Small intestine (tissue), 7 donors: ENCODE results near the gene RBM25. TPM values are rescaled to one million over a fixed set of nuclear protein-coding genes. Genes with fewer than 3 reads are reported as not detected.

Experiments
- DNase-seq, 2 donors: peaks; one replicate each; pipeline versions ENCODE4 v3.0.0 to v3.0.0-alpha.2; 2013
- FAIRE-seq: peaks from 2 replicates; lab custom pipeline; 2012; peaks lifted over from hg19 to GRCh38; lab: Jason Lieb, UNC
- H3K27ac ChIP-seq, 3 donors: one replicate each; pipeline ENCODE4 v1.5.1; 2013; ENCODE audit warnings: low read length in 2 of 3, mild to moderate bottlenecking in 2 of 3, control low read depth in 1 of 3, inconsistent platforms in 1 of 3, low read depth in 1 of 3, moderate library complexity in 1 of 3
- H3K27me3 ChIP-seq, 3 donors: one replicate each; pipeline ENCODE4 v1.6.1; 2013; ENCODE audit warnings: low read length in 3 of 3, inconsistent platforms in 1 of 3; ENCODE audit not compliant: control insufficient read depth in 3 of 3, insufficient read depth in 3 of 3
- H3K36me3 ChIP-seq, 3 donors: one replicate each; pipeline ENCODE4 v1.6.1; 2013; ENCODE audit warnings: low read length in 3 of 3, inconsistent platforms in 1 of 3, low read depth in 1 of 3, mild to moderate bottlenecking in 1 of 3, moderate library complexity in 1 of 3; ENCODE audit not compliant: control insufficient read depth in 3 of 3, insufficient read depth in 2 of 3
- H3K4me1 ChIP-seq, 3 donors: one replicate each; pipeline ENCODE4 v1.6.1; 2013; ENCODE audit warnings: low read length in 2 of 3, inconsistent platforms in 1 of 3, low read depth in 1 of 3, mild to moderate bottlenecking in 1 of 3, moderate library complexity in 1 of 3; ENCODE audit not compliant: control insufficient read depth in 3 of 3, insufficient read depth in 2 of 3
- H3K4me3 ChIP-seq, 3 donors: one replicate each; pipeline ENCODE4 v1.5.1; 2013; ENCODE audit warnings: low read length in 3 of 3, control low read depth in 1 of 3, inconsistent platforms in 1 of 3, low read depth in 1 of 3, mild to moderate bottlenecking in 1 of 3, moderate library complexity in 1 of 3
- H3K9me3 ChIP-seq, 2 donors: one replicate each; pipeline ENCODE4 v1.6.1; 2013; ENCODE audit warnings: low read depth in 1 of 2, low read length in 1 of 2; ENCODE audit not compliant: control insufficient read depth in 2 of 2, insufficient read depth in 1 of 2
- WGBS, 3 donors: extraction: QIAGEN DNeasy Blood & Tissue Kit; methylation state at CpG; one replicate each; pipeline ENCODE4 v1.1.7; 2013; 5-methylcytosine and 5-hydroxymethylcytosine counted together
- polyA plus RNA-seq, 4 donors: library from polyadenylated mRNA; stranded (reverse) in 3 of 4; unstranded in 1 of 4; fragments of 200-250 nt in 3 of 4; fragments of 120-200 nt in 1 of 4; gene quantifications; one replicate each; pipeline versions ENCODE4 v1.2.1 to v1.2.3, GENCODE V29; 2013
- donor health status: healthy with polysubstance abuse.
- donor health status: control.
- donor health status: control.
- donor health status: Bipolar disorder and iron deficiency.
- donor health status: healthy.

Gene RBM25
- polyA plus RNA-seq, 4 donors, result 25.1 to 104 (median 40.7) TPM

DNA sequence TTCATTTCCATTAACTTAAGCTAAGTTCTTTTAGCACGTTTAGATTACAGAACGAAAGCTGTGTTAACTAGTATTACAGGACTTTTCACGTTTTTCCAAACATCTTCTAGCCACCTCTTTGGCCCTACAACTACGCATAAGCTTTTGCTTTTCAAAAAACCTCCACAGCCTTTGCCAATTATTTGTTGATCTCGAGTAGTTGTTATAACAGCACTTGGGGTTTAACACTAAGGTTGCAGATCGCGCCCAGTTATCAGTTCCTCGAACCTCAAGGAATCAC is 450 bp upstream of the RBM25 start:
- DNase-seq (no peak), FAIRE-seq (no peak)
- H3K36me3 ChIP-seq, result peaks cover 0 to 13% (median 0%) of the 10 kb centered on the region in 3 donors
- H3K9me3 ChIP-seq, result no peaks in the 10 kb centered on the region
- H3K4me3 ChIP-seq, result peak overlapping the region; percentile 7 to 97 (median 53)
- peaks cover 0 to 5% (median 4%) of the 10 kb centered on the region in 3 donors for H3K4me1 ChIP-seq
- peak overlapping the region; percentile 91 to 96 (median 95) for H3K27ac ChIP-seq
- 2 to 6% (median 3%) methylated on average over 8 of the region's 8 CpGs for WGBS, 3 donors
- no peaks in the 10 kb centered on the region for H3K27me3 ChIP-seq

DNA sequence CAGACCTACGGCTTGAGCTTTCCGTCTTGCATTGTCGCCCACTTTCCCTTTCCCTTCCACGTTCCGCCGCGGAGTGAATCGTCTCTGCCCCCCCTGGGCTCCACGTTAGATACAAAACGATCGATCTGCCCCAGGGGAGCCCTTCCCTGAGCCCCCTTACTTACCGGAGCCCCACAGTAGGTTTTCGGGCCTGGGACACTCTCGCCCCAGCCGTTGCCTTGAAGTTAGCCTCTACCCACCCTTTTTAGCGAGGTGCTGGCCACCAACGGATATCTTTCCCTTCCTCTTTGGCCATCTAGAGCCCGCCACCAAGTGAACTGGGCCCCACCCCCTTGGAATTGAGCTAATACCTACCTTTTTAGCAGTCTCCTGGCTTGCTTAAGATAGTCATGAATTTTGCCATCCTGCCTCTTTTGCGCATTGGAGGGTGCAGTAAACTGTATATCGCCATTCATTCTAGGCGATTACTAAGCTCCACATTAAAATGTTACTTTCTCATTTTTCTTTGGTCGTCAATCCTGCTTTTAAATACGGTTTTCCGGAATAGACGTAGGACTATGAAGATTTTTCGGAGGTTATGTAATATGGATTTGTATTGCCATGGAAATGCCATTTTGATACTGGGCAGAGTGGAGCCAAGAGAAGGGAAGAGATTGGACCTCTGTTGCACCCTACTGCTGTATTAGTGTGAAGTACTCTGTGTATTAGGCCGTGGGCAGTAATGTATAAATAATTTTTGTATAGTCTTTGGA is 764 bp downstream of the RBM25 start:
- WGBS, 3 donors, result 0 to 1% (median 0%) methylated on average over 25 to 27 of the region's 27 CpGs
- Histone ChIP-seq H3K36me3 (peaks cover 0 to 16% (median 0%) of the 10 kb centered on the region in 3 donors), H3K4me1 (peaks cover 0 to 5% (median 4%) of the 10 kb centered on the region in 3 donors), H3K9me3 (no peaks in the 10 kb centered on the region), H3K4me3 (peak overlapping the region; percentile 73 to 97 (median 77)), H3K27ac (peak overlapping the region; percentile 64 to 95 (median 91)), H3K27me3 (no peaks in the 10 kb centered on the region)
- DNase-seq, result peak in 1 of 2 donors; percentile 10
- no peak for FAIRE-seq

DNA sequence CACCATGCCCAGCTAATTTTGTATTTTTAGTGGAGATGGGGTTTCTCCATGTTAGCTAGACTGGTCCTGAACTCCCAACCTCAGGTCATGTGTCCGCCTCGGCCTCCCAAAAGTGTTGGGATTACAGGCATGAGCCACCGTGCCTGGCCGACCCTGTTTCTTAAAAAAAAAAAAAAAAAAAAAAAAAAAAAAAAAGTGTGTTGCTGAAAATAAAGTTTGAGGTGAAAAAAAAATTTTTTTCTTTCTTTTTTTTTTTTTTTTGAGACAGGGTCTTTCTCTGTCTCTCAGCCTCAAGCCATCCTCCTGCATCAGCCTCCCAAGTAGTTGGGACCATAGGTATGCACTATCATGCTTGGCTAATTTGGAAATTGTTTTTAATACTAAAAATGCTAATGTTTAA is 11.3 kb downstream of the RBM25 start:
- H3K27ac ChIP-seq, result no peak overlapping the region
- H3K27me3 ChIP-seq, result no peaks in the 10 kb centered on the region
- no peak overlapping the region for H3K4me3 ChIP-seq
- no peak for FAIRE-seq
- H3K36me3 ChIP-seq, result peaks cover 3 to 58% (median 9%) of the 10 kb centered on the region in 3 donors
- 92 to 97% (median 94%) methylated on average over 4 of the region's 4 CpGs for WGBS, 3 donors
- no peaks in the 10 kb centered on the region for H3K9me3 ChIP-seq
- H3K4me1 ChIP-seq, result no peaks in the 10 kb centered on the region
- DNase-seq, result no peak

DNA sequence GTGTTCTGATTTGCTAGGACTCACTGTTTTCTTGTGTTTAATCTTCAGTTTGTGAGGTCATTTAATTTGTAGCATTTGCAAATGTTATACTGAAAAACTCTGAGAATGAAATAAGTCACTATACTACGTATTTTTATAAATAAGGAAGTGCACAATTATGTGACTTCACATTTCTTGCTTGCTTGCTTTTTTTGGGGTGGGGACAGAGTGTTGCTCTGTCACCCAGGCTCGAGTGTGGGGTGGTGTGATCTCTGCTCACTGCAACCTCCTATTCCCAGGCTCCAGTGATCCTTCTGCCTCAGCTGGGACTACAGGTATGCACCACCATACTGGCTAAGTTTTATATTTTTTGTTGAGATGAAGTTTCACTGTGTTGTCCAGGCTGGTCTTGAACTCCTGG is 32.7 kb downstream of the RBM25 start:
- Histone ChIP-seq H3K36me3 (peaks cover 2 to 59% (median 18%) of the 10 kb centered on the region in 3 donors), H3K27ac (no peak overlapping the region), H3K9me3 (no peaks in the 10 kb centered on the region), H3K4me3 (no peak overlapping the region), H3K27me3 (no peaks in the 10 kb centered on the region), H3K4me1 (no peaks in the 10 kb centered on the region)
- no peak for FAIRE-seq
- DNase-seq, result no peak
- WGBS, 3 donors, result 88 to 94% (median 94%) methylated on average over 2 of the region's 2 CpGs

DNA sequence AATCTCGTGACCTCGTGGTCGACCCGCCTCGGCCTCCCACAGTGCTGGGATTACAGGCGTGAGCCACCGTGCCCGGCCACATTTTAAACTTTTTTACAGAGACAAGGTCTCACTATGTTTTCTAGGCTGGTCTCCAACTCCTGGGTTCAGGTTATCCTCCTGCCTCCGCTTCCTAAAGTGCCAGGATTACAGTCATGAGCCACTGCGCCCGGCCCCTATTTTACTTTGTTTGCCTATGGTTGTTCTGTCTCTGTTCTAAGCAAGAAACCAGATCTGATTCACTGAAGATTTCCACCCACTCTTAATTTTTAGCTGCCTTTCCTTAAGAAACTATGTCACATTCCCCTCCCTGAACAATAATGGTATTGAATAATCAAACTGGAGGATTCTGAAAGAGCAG is 39.1 kb downstream of the RBM25 start:
- Histone ChIP-seq H3K4me3 (no peak overlapping the region), H3K36me3 (peaks cover 12 to 41% (median 25%) of the 10 kb centered on the region in 3 donors), H3K9me3 (no peaks in the 10 kb centered on the region), H3K4me1 (no peaks in the 10 kb centered on the region), H3K27ac (no peak overlapping the region), H3K27me3 (no peaks in the 10 kb centered on the region)
- WGBS, 3 donors, result 96 to 98% (median 97%) methylated on average over 11 of the region's 11 CpGs
- DNase-seq, result no peak
- FAIRE-seq, result no peak

DNA sequence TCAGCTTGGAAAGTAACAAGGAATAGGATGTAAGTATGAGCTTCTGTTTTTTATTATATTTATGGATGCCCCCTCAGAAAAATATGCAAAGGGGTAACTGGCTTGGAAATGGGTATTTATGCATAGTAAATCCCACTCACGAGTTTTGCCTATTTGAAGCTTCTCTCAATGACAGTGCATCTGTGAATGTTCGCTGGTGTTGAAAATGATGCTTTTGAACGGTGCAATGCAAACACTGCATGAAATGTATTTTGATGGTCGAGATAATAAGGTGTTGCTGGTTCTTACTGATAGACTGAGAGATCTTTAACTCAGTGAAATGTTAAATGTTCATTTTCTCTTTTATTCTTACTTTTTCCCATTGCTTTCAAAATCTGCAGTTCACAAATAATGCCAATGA is 42.0 kb downstream of the RBM25 start:
- no peaks in the 10 kb centered on the region for H3K27me3 ChIP-seq
- no peak overlapping the region for H3K27ac ChIP-seq
- no peak overlapping the region for H3K4me3 ChIP-seq
- WGBS, 3 donors, result 94 to 97% (median 94%) methylated on average over 4 of the region's 4 CpGs
- no peak for FAIRE-seq
- no peaks in the 10 kb centered on the region for H3K4me1 ChIP-seq
- no peak for DNase-seq
- H3K36me3 ChIP-seq, result peaks cover 19 to 39% (median 26%) of the 10 kb centered on the region in 3 donors
- no peaks in the 10 kb centered on the region for H3K9me3 ChIP-seq

DNA sequence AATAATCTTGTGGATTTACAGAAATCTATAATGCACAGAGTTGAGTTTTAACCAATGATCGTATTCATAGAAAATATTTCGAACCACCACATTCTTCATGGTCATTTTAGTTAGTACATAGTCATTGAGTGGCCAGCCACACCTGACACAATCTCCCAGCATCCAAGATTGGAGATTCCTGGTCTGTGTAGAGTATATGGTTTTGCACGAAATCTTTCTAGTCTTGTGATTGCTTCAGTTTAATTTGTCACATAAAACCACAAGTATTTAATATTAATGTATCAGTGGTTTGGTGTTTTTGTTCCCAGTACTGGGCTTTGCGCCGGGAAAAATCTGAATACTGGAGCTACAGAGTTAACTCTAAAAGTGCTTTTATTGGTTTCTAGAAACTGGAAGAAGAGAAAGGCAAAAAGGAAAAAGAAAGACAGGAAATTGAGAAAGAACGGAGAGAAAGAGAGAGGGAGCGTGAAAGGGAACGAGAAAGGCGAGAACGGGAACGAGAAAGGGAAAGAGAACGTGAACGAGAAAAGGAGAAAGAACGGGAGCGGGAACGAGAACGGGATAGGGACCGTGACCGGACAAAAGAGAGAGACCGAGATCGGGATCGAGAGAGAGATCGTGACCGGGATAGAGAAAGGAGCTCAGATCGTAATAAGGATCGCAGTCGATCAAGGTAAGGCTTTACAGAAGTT is 44.6 kb downstream of the RBM25 start:
- no peaks in the 10 kb centered on the region for H3K9me3 ChIP-seq
- H3K27me3 ChIP-seq, result no peaks in the 10 kb centered on the region
- FAIRE-seq (no peak), DNase-seq (no peak)
- no peaks in the 10 kb centered on the region for H3K4me1 ChIP-seq
- peaks cover 13 to 35% (median 26%) of the 10 kb centered on the region in 3 donors for H3K36me3 ChIP-seq
- H3K4me3 ChIP-seq, result no peak overlapping the region
- 96 to 97% (median 97%) methylated on average over 27 of the region's 27 CpGs for WGBS, 3 donors
- H3K27ac ChIP-seq, result no peak overlapping the region

DNA sequence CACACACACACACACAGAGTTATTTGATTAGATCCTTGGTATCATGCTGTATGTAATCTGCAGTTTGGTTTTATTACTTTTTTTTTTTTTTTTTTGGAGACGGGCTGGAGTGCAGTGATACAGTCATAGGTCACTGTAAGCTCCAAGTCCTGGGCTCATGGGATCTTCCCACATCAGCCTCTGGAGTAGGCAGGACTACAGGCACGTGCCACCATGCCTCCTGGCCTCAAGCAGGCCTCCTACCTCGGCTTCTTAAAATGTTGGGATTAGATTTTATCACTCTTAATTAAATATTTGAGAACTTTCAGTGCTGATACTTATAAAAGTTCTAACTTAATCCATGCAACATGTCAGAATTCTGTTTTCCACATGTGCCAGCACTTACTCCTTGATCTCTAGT is 46.7 kb downstream of the RBM25 start:
- no peaks in the 10 kb centered on the region for H3K27me3 ChIP-seq
- 71 to 92% (median 76%) methylated on average over 3 of the region's 3 CpGs for WGBS, 3 donors
- no peaks in the 10 kb centered on the region for H3K9me3 ChIP-seq
- H3K27ac ChIP-seq, result no peak overlapping the region
- H3K4me1 ChIP-seq, result no peaks in the 10 kb centered on the region
- FAIRE-seq (no peak), DNase-seq (no peak)
- H3K4me3 ChIP-seq, result no peak overlapping the region
- peaks cover 17 to 39% (median 24%) of the 10 kb centered on the region in 3 donors for H3K36me3 ChIP-seq
